OCI-LY3 (cell line): ENCODE measurements around the gene KRTAP9-8.

Experiments
- EZH2phosphoT487 ChIP-seq: fragments of 200-600 bp; shearing (Covaris generic); IDR thresholded peaks from 2 replicates; pipeline ENCODE4 v1.6.1; 2018; ENCODE audit warnings: antibody characterized with exemption, mixed run types, low read depth
- TF ChIP-seq, protein P1 (sequence below): fragments of 200-600, 300-600 bp; sonication (generic); IDR thresholded peaks from 2 replicates; pipeline ENCODE4 v1.5.1; 2014; ENCODE audit warnings: antibody characterized with exemption, low read length, low read depth

DNA sequence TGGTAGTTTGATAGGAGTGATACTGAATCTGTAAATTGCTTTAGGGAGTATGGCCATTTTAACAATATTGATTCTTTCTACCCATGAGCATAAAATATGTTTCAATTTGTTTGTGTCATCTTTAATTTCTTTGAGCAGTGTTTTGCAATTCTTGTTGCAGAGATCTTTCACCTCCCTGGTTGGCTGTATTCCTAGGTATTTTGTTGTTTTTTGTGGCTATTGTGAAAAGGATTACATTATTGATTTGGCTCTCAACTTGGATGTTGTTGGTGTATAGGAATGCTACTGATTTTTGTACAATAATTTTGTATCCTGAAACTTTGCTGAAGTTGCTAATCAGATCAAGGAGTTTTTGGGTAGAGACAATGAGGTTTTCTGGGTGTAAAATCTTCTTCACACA is 20.6 kb downstream of the KRTAP9-8 start:
- TF ChIP-seq, protein P1, sequence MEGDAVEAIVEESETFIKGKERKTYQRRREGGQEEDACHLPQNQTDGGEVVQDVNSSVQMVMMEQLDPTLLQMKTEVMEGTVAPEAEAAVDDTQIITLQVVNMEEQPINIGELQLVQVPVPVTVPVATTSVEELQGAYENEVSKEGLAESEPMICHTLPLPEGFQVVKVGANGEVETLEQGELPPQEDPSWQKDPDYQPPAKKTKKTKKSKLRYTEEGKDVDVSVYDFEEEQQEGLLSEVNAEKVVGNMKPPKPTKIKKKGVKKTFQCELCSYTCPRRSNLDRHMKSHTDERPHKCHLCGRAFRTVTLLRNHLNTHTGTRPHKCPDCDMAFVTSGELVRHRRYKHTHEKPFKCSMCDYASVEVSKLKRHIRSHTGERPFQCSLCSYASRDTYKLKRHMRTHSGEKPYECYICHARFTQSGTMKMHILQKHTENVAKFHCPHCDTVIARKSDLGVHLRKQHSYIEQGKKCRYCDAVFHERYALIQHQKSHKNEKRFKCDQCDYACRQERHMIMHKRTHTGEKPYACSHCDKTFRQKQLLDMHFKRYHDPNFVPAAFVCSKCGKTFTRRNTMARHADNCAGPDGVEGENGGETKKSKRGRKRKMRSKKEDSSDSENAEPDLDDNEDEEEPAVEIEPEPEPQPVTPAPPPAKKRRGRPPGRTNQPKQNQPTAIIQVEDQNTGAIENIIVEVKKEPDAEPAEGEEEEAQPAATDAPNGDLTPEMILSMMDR, result no peak
- TF ChIP-seq EZH2phosphoT487, result no peak
